GM21619 (cell line): ENCODE data around the gene AKAP6.

Experiments
- ATAC-seq: cut with Tn5 transposase; IDR thresholded peaks from one replicate; pipeline ENCODE4 v1.9.1; 2021; ENCODE audit not compliant: unreplicated experiment

Gene AKAP6

GRCh38 chr14:32404784-32405573 lies 75.9 kb downstream of the AKAP6 start:
- no peak for ATAC-seq

GRCh38 chr14:32405856-32406255 lies 76.8 kb downstream of the AKAP6 start:
- ATAC-seq, result no peak

GRCh38 chr14:32407130-32407529 lies 78.0 kb downstream of the AKAP6 start:
- ATAC-seq, result no peak

- ATAC-seq, result no peak
These were observed 78.9 kb downstream of the AKAP6 start for GRCh38 chr14:32408018-32408417.

- no peak for ATAC-seq
These were observed 83.0 kb downstream of the AKAP6 start for GRCh38 chr14:32412103-32412502.

GRCh38 chr14:32412532-32412931 lies 83.4 kb downstream of the AKAP6 start:
- no peak for ATAC-seq

- ATAC-seq, result no peak
These were observed 85.0 kb downstream of the AKAP6 start for GRCh38 chr14:32413967-32414640.

- ATAC-seq, result no peak
These were observed 85.7 kb downstream of the AKAP6 start for GRCh38 chr14:32414808-32415255.

GRCh38 chr14:32417956-32418552 lies 89.0 kb downstream of the AKAP6 start:
- ATAC-seq, result no peak

GRCh38 chr14:32419429-32419828 lies 90.3 kb downstream of the AKAP6 start:
- no peak for ATAC-seq

- ATAC-seq, result no peak
These were observed 92.7 kb downstream of the AKAP6 start for GRCh38 chr14:32421781-32422180.

- ATAC-seq, result no peak
These were observed 93.3 kb downstream of the AKAP6 start for GRCh38 chr14:32422440-32422839.

- ATAC-seq, result no peak
These were observed 96.9 kb downstream of the AKAP6 start for GRCh38 chr14:32426028-32426427.

GRCh38 chr14:32426586-32427388 lies 97.7 kb downstream of the AKAP6 start:
- no peak for ATAC-seq

- ATAC-seq, result no peak
These were observed 98.8 kb downstream of the AKAP6 start for GRCh38 chr14:32427726-32428528.

- no peak for ATAC-seq
These were observed 99.8 kb downstream of the AKAP6 start for GRCh38 chr14:32428875-32429274.

GRCh38 chr14:32430326-32430725 lies 101.2 kb downstream of the AKAP6 start:
- no peak for ATAC-seq

GRCh38 chr14:32432813-32433538 lies 103.9 kb downstream of the AKAP6 start:
- no peak for ATAC-seq

GRCh38 chr14:32434180-32434579 lies 105.1 kb downstream of the AKAP6 start:
- no peak for ATAC-seq

- no peak for ATAC-seq
These were observed 105.8 kb downstream of the AKAP6 start for GRCh38 chr14:32434880-32435279.
